ENCODE data around the gene TP53I11.

TP53I11 gene

DNA sequence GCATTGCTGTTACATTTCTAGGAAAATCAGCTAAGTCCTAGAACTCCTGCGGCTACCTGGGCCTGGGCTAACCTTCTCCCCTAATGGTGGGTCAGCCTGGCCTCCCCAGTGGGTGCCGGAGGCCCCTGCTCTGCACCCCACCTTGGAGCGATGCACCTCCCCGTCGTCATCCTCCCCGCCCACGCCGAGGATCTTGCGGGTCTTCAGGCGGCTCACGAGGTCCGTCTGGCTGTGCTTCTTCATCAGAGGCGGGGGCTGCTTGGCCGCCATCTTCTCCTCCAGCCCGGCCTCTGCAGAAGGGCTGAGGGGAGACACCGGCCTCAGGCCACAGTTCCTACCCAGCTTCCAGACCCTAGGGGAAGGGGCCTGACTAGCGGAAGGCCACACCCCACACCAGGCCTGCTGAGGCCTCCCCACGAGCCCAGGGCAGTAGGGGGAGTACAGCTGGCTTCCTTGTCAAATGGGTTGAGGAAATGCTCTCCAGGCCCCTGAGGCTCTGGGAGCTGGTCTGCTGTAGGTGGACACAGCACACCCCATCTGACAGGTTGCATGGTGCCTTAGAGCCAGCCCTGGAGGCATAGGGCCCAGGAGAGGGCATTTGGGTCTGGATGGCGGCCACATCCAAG, 12.5 kb downstream of the TP53I11 start:
- DNase-seq, result no peak

DNA sequence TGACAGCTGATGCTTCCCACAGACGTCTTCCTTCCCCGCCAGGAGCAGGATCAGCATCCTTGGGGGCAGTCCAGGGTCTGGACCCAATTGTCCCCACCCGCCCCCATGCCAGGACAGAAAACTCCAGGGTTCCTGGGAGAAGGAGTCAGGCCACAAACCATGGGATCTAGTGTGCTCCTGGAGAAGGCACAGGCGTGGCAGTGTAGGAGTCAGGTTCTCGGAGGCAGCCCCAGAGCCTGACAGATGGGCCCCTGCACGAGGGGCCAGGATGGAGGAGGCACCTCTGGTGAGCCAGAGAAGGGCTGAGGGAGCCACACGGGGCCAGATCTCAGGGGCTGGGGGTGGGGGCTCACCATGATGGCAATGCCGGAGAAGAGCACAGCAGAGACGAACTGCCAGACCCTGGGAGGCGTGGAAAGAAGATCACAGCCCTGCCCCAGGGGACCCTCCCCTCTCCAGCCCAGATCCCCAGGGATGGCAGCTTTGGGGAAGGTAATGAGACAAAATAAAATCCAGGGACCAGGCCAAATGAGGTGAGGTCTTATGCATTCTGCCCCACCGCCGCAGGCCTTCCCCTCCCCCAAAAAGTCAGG, 13.6 kb downstream of the TP53I11 start:
- no peak for DNase-seq

DNA sequence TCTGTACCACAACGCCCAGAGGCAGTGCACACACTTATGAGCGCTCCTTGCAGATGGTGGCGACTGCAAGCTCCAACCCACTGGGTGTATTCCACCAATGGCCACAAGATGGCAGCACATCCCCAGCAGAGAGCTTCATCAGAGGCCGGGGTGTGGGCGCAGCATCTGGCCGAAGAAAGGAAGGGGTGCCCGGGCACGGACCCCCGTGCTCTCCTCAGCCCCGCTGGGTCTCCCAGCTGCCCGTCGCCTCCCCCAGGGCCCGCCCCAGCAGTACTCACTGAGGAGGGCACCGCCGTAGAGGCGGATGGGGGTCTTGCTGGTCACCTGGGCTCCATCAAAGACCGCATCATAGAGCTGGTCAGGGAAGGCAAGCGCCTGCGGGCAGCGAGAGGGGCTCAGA, 14.2 kb downstream of the TP53I11 start:
- DNase-seq, result peak; percentile 89

DNA sequence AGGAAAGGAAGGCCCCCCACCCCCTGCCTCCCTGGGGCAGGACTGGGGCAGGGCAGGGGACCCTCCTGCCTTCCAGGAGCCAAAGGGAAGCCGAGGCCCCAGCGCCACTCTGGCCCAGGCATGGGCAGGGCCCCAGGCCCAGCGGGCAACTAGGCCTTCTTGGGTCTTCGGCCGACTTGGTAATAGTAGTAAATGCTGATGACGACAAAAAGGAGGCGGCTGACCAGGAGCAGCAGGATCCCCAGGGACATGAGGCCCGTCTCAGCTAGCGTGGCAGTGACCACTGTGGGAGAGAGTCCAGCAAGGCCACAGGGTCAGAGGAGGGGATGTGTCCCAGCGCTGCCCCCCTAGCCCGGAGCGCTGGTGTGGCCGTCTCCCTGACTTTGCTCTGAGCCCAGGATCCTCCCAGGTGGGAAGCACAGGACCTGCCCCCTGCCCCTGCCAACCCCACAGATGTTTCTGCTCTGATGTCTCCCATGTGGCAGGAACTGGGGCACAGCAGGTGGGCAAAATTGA, 15.9 kb downstream of the TP53I11 start:
- DNase-seq, result no peak

DNA sequence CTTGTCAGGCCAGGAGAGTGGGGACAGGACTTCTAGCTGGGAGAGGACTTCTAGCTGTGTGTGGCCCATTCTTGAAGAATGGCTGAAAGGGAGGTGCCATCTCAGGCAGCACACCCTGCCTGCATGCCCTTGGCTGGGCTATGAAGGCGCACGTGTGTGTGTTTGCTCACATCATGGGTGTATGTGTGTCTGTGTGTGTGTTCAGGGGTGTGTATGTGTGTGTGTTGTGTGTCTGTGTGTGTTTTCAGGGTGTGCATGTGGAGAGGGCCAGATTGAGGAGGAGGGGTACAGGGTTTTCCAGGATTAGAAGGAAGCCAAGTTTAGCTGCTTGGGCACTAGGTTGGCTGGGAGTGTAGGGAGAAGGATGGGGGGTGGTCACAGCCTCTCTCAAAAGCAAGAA, 16.6 kb downstream of the TP53I11 start:
- no peak for DNase-seq

DNA sequence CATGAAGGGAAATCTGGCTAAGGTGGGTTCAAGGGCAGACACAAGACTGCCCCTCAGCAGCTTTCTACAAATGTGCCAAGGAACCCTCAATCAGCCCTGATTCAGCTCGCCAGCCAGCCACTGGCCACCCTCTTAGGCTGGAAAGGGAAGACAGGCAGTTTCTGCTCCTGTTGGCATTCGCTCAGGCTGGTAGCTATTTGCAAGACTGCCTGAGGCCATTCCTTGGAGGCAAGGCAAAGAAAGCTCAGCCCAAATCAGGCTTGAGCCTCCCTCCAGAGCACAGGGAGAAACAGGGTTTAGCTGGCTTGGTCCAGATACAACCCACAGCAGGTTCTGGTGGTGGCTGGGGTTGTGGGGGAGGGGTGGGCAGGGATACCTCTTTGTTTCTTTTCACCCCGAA, 19.2 kb downstream of the TP53I11 start:
- DNase-seq, result no peak

DNA sequence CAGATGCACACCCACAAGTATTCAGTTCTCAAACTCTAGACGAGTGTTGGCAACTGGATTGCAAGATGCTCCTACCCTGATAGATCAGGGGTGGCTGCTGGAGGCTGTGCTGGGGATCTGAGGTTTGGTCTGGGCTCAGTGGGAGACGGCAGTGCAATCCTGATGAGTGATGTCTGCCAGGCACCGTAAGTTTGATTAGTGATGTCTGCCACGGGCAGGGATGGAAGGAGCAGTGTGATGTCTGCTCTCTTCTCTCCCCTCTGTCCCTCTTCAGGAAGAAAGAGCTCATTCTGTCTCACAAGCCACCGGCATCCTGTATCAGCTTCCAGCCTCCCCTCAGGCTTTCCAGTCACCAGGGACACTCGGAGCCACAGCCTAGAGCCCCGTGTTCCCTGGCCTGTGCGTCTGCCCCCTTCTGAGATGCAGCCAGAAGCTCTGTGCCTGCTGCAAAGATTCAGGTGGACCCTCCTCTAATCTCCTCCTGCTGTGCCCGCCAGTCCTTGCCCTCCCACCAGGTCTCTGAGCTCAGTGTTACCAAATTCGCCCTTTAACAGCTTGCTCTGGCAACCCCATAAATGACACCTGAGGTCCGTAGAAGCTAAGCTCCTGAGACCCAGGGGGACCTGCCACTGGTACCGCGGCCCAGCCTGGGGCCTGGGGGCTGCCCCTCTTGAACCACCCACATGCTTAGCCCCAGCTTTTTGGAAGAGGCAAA, 19.9 kb downstream of the TP53I11 start:
- DNase-seq, result no peak

DNA sequence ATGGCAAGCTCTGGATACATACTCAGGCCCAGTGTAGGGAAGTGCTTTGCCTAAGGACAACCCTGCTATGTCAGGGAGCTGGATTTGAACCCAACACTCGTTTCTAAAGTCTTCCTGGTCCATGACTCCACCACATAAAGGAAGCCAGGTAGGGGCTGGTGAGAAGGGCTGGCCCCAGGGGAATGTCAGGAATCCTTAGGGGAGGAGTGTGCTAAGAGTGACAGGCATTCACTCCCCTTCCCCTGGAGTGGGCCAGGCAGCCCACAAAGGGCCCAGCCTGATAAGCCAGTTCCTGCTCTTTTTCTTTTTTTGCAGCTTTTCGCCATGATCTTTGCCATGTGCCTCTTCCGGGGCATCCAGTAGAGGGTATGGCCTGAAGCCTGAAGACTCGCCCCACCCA, 21.9 kb downstream of the TP53I11 start:
- no peak for DNase-seq

DNA sequence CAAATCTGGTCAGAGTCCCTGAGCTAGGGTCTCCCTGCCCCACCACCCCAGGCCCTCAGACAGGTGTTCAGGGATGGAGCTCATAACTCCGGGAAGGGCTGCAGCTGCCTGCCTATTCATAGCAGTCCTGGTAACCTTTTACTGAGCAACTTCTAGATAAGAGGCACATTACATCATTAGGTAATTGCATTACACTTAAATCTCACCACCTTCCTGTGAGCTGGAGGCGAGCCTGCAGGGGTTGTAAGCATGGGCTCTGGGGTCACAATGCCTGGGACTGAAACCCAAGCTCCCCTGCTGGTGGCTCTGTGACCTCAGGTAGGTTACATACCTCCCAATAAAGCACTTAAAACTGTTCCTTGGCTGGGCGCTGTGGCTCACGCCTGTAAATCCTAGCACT, 22.5 kb downstream of the TP53I11 start:
- DNase-seq, result no peak

DNA sequence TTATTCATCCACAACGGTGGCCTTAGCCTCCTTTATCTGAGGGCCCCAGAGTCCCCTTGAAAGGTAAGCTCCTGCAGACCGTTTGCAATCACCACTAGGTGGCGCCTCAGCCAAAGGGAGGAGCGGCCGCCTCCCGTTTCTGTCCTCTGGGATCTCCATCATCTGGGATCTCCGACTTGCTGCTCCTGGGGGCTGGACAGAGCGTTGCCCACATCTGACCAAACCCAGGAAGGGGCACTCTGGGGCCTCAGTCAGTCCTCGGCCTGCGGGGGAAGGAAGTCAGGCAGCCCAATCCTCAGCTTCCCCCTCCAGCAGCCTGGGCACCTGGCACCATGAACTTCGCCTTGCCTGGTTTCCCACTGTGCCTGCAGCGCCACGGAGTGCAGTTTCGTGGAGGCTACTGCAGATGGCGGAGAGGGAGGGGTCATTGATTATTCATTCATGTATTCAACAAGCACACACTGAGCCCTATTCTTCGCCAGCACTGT, 23.5 kb downstream of the TP53I11 start:
- DNase-seq, result peak; percentile 74

- DNase-seq, result no peak
Measured at GRCh38 chr11:44926036-44926435, 24.6 kb downstream of the TP53I11 start.

DNA sequence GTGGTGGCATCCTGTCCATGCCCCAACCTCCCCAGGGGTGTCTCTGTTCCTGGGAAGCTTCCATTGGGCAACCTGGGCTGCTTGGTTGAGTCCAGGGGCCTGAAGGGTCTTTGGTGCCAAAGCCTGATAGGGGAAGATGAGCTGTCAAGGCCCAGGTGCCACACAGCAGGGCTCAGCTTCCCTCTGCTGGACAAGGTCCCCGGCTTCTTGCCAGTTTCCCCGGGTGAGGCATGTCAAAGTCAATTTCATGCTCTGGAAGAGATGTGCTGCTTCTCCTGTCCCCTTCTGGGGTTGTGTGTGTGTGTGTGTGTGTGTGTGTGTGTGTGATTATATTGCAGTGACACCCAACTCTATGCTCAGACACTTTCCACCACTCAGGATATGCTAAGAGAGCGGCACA, 26.9 kb downstream of the TP53I11 start:
- no peak for DNase-seq

- DNase-seq, result no peak
Measured at GRCh38 chr11:44923115-44923514, 27.6 kb downstream of the TP53I11 start.

DNA sequence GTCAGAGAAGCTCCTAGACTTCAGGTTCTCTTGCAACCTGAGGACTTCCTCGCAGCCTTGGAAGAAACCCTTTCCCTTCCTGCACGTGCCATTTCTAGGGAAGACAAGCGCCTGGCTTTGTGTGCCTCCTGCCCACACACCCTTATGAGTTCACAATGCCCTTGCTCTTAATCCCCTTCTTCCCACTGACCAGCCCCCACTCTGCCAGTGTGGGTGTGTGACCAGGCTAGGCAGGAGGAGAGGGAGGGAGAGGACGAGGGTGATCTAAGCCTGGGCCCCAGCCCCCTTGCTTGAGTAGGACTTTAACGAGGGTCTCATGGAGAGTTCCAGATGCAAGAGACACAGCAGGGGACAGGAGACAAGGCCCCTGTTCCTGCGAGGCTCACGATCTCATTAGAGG, 30.2 kb downstream of the TP53I11 start:
- DNase-seq, result no peak

- no peak for DNase-seq
Measured at GRCh38 chr11:44917741-44918140, 32.9 kb downstream of the TP53I11 start.

GRCh38 chr11:44916801-44917385, 33.8 kb downstream of the TP53I11 start:
- DNase-seq, result no peak

DNA sequence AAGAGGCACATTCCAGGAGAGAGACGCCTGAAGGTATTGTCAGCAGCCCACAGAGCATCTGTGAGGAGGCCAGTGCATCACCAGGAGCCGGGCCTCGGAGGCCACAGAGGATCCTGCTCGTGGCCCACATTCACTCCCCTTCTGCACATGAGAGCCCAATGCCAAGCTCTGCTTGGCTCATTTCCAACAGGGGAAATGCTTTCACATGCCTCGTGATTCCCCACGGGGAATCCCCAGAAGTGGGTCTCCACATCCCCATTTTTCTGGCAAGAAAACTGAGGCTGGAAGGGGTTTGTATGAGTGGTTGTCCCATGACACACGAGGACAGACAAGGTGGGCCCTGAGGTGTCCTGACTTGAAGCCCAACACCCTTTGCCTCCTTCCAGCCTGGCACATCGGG, 34.4 kb downstream of the TP53I11 start:
- DNase-seq, result no peak

- DNase-seq, result no peak
Measured at GRCh38 chr11:44915621-44916020, 35.1 kb downstream of the TP53I11 start.

- no peak for DNase-seq
Measured at GRCh38 chr11:44915004-44915403, 35.7 kb downstream of the TP53I11 start.

- DNase-seq, result no peak
Measured at GRCh38 chr11:44914105-44914504, 36.6 kb downstream of the TP53I11 start.

DNA sequence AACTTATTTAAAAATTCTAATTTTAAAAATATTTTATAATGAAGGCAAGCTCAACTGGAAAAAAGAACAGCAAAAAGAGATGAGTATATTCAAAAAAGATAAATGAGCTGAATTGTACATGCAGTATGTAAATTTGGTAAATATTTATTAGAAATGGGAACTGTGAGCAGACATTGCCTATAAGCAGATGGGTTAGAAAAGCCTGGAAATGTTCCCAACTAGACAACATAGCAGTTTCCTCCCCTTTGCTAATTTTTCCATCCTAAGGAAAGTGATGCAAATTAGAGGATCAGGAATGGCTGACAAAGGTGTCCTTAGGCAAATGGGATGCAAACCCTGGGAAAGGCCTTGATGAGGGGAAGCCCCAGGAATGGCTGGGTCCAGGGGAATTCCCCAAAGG, 37.2 kb downstream of the TP53I11 start:
- no peak for DNase-seq

- no peak for DNase-seq
Measured at GRCh38 chr11:44912270-44912987, 38.3 kb downstream of the TP53I11 start.

Measured in activated CD4-positive, alpha-beta T cell treated with anti-CD3 and anti-CD28 coated beads for 48 hours (primary cell).